Sigmoid colon (tissue), 7 donors: ENCODE data around the gene LPO. TPM values are rescaled to one million over a fixed set of nuclear protein-coding genes. Genes with fewer than 3 reads are reported as not detected.

Experiments
- DNase-seq: peaks from one replicate; pipeline ENCODE4 v3.0.0-alpha.2; 2019
- H3K27ac ChIP-seq, 4 donors: fragments of 200-600 bp; sonication (generic); one replicate each; pipeline ENCODE4 v1.5.1; 2016 to 2019; ENCODE audit warnings: mild to moderate bottlenecking in 1 of 4
- H3K27me3 ChIP-seq, 3 donors: fragments of 200-600 bp; sonication (generic); one replicate each; pipeline ENCODE4 v1.5.1; 2019; ENCODE audit warnings: mild to moderate bottlenecking in 1 of 3
- H3K36me3 ChIP-seq, 4 donors: fragments of 200-600 bp; sonication (generic); one replicate each; pipeline ENCODE4 v1.5.1; 2016 to 2019
- H3K4me1 ChIP-seq, 4 donors: fragments of 200-600 bp; sonication (generic); one replicate each; pipeline ENCODE4 v1.5.1; 2017 to 2019
- H3K4me3 ChIP-seq, 4 donors: fragments of 200-600 bp; sonication (generic); one replicate each; pipeline ENCODE4 v1.5.1; 2017 to 2019; ENCODE audit warnings: mild to moderate bottlenecking in 2 of 4, moderate library complexity in 1 of 4
- H3K9me3 ChIP-seq, 4 donors: fragments of 200-600 bp in 3 of 4; sonication (generic) in 3 of 4; one replicate each; pipeline versions ENCODE4 v1.5.1 to v1.6.1; 2013 to 2019
- CTCF ChIP-seq, 4 experiments: fragments of 450-650 bp in 3 of 4; fragments of 200-600 bp in 1 of 4; IDR thresholded peaks; one replicate each; pipeline ENCODE4 v1.5.1; 2016 to 2019; ENCODE audit warnings: antibody characterized with exemption in 4 of 4, mild to moderate bottlenecking in 3 of 4, moderate library complexity in 2 of 4
- EP300 ChIP-seq, 4 donors: sonication (generic); formaldehyde crosslinking; IDR thresholded peaks; one replicate each; pipeline ENCODE4 v1.6.1; 2017; ENCODE audit warnings: antibody characterized with exemption in 4 of 4
- POLR2A ChIP-seq, 2 donors: fragments of 450-650 bp; IDR thresholded peaks; one replicate each; pipeline ENCODE4 v1.6.1; 2016; ENCODE audit warnings: antibody characterized with exemption in 2 of 2, mild to moderate bottlenecking in 2 of 2, moderate library complexity in 2 of 2
- POLR2AphosphoS5 ChIP-seq, 4 donors: sonication (generic); formaldehyde crosslinking; IDR thresholded peaks; one replicate each; pipeline ENCODE4 v1.6.1; 2017; ENCODE audit warnings: antibody characterized with exemption in 4 of 4
- WGBS, 2 donors: extraction: QIAGEN DNeasy Blood & Tissue Kit; methylation state at CpG; one replicate each; pipeline ENCODE4 v1.1.7; 2013; 5-methylcytosine and 5-hydroxymethylcytosine counted together
- intact Hi-C: fragments of 100-400 bp; cut with DNase I; formaldehyde crosslinking; loops from one replicate; pipeline ENCODE4 v1.15.1; 2023
- polyA plus RNA-seq, 3 donors: library from polyadenylated mRNA; stranded (reverse); fragments of 200-250 nt; gene quantifications; one replicate each; pipeline ENCODE4 v1.2.3, GENCODE V29; 2013
- total RNA-seq, 4 donors: library from RNA; depleted of rRNA; stranded (reverse); fragments of >200 nt; gene quantifications; one replicate each; pipeline ENCODE4 v1.1.0, GENCODE V29; 2016
- donor health status: healthy with polysubstance abuse.
- donor health status: Bipolar disorder and iron deficiency.
- donor health status: healthy.

The LPO gene
- total and polyA plus RNA-seq, 7 donors: not detected

GRCh38 chr17:58224315-58224714 lies 14.1 kb upstream of the LPO start:
- no peaks in the 10 kb centered on the region for H3K9me3 ChIP-seq
- 52 to 57% methylated on average over 1 of the region's 1 CpG for whole genome bisulfite sequencing, 2 donors
- intact Hi-C loops: no loop called here

GRCh38 chr17:58227733-58228132 lies 10.7 kb upstream of the LPO start:
- TF ChIP-seq CTCF (IDR thresholded peaks at IDR 0.05) (no peak), POLR2A (IDR thresholded peaks at IDR 0.05) (no peak), EP300 (IDR thresholded peaks at IDR 0.05) (no peak), POLR2AphosphoS5 (IDR thresholded peaks at IDR 0.05) (no peak)
- Histone ChIP-seq H3K4me3 (no peak overlapping the region), H3K9me3 (no peaks in the 10 kb centered on the region), H3K27ac (no peak overlapping the region), H3K36me3 (no peaks in the 10 kb centered on the region), H3K27me3 (peaks cover 0 to 7% (median 4%) of the 10 kb centered on the region in 3 donors), H3K4me1 (no peaks in the 10 kb centered on the region)
- intact Hi-C loops: no loop called here
- no peak for DNase-seq
- 79 to 91% methylated on average over 3 of the region's 3 CpGs for WGBS, 2 donors

More at GRCh38 chr17:58224315-58224714, 14.1 kb upstream of the LPO start:
- Histone ChIP-seq H3K4me3 (no peak overlapping the region), H3K36me3 (no peaks in the 10 kb centered on the region), H3K27ac (no peak overlapping the region), H3K27me3 (peaks cover 0 to 7% (median 0%) of the 10 kb centered on the region in 3 donors), H3K4me1 (peaks cover 0 to 7% (median 3%) of the 10 kb centered on the region in 4 donors)
- TF ChIP-seq POLR2AphosphoS5 (IDR thresholded peaks at IDR 0.05): no peak
- TF ChIP-seq CTCF (IDR thresholded peaks at IDR 0.05): no peak
- TF ChIP-seq POLR2A (IDR thresholded peaks at IDR 0.05): no peak
- TF ChIP-seq EP300 (IDR thresholded peaks at IDR 0.05): no peak
- no peak for DNase-seq

GRCh38 chr17:58228679-58229078 lies 9.7 kb upstream of the LPO start:
- no peak for TF ChIP-seq CTCF (IDR thresholded peaks at IDR 0.05)
- no peak for TF ChIP-seq POLR2A (IDR thresholded peaks at IDR 0.05)
- no peak for TF ChIP-seq POLR2AphosphoS5 (IDR thresholded peaks at IDR 0.05)
- no peak for TF ChIP-seq EP300 (IDR thresholded peaks at IDR 0.05)
- intact Hi-C loops: no loop called here
- peaks cover 0 to 7% (median 4%) of the 10 kb centered on the region in 3 donors for H3K27me3 ChIP-seq
- H3K4me1 ChIP-seq: no peaks in the 10 kb centered on the region
- 52 to 59% methylated on average over 3 of the region's 3 CpGs for WGBS, 2 donors
- no peak overlapping the region for H3K4me3 ChIP-seq
- no peaks in the 10 kb centered on the region for H3K36me3 ChIP-seq
- H3K9me3 ChIP-seq: no peaks in the 10 kb centered on the region
- no peak for DNase-seq
- H3K27ac ChIP-seq: no peak overlapping the region

GRCh38 chr17:58229384-58229783 lies 9.0 kb upstream of the LPO start:
- DNase-seq: no peak
- H3K4me3 ChIP-seq: no peak overlapping the region
- intact Hi-C loops: no loop called here
- H3K4me1 ChIP-seq: no peaks in the 10 kb centered on the region
- no peaks in the 10 kb centered on the region for H3K9me3 ChIP-seq
- peaks cover 0 to 7% (median 4%) of the 10 kb centered on the region in 3 donors for H3K27me3 ChIP-seq
- no peaks in the 10 kb centered on the region for H3K36me3 ChIP-seq
- H3K27ac ChIP-seq: no peak overlapping the region
- WGBS, 2 donors: 77 to 78% methylated on average over 1 of the region's 1 CpG
- no peak for TF ChIP-seq CTCF (IDR thresholded peaks at IDR 0.05)
- TF ChIP-seq EP300 (IDR thresholded peaks at IDR 0.05): no peak
- TF ChIP-seq POLR2A (IDR thresholded peaks at IDR 0.05): no peak
- TF ChIP-seq POLR2AphosphoS5 (IDR thresholded peaks at IDR 0.05): no peak

- H3K4me3 ChIP-seq: no peak overlapping the region
- no peak overlapping the region for H3K27ac ChIP-seq
- WGBS, 2 donors: 91 to 93% methylated on average over 4 of the region's 4 CpGs
- no peak for DNase-seq
- H3K36me3 ChIP-seq: no peaks in the 10 kb centered on the region
- TF ChIP-seq POLR2AphosphoS5 (IDR thresholded peaks at IDR 0.05) (no peak), EP300 (IDR thresholded peaks at IDR 0.05) (no peak), POLR2A (IDR thresholded peaks at IDR 0.05) (no peak), CTCF (IDR thresholded peaks at IDR 0.05) (no peak)
- intact Hi-C loops: no loop called here
- no peaks in the 10 kb centered on the region for H3K9me3 ChIP-seq
- peaks cover 0 to 12% (median 9%) of the 10 kb centered on the region in 3 donors for H3K27me3 ChIP-seq
- no peaks in the 10 kb centered on the region for H3K4me1 ChIP-seq
Observed at GRCh38 chr17:58229881-58230280, 8.5 kb upstream of the LPO start.
